BE2C (cell line): ENCODE measurements around the gene TBXAS1.

Experiments used
- DNase-seq: peaks from one replicate; pipeline ENCODE4 v3.0.0-alpha.2; 2020
- H3K27me3 ChIP-seq: fragments of 250-450 bp; sonication (Bioruptor Pico); 2 replicates; pipeline ENCODE4 v1.5.1; 2020; ENCODE audit warnings: mild to moderate bottlenecking
- H3K36me3 ChIP-seq: fragments of 250-450 bp; sonication (Bioruptor Pico); 2 replicates; pipeline ENCODE4 v1.5.1; 2020; ENCODE audit warnings: mild to moderate bottlenecking
- H3K4me1 ChIP-seq: fragments of 250-450 bp; sonication (Bioruptor Pico); 2 replicates; pipeline ENCODE4 v1.5.1; 2020
- H3K4me3 ChIP-seq: 2 replicates; pipeline ENCODE4 v1.5.1; 2011; ENCODE audit warnings: low read depth, low read length
- H3K9me3 ChIP-seq: fragments of 250-450 bp; sonication (Bioruptor Pico); 2 replicates; pipeline ENCODE4 v1.5.1; 2020
- TF ChIP-seq, protein P1 (sequence below): IDR thresholded peaks from 2 replicates; pipeline ENCODE4 v1.5.1; 2012; ENCODE audit warnings: mild to moderate bottlenecking, low read depth, low read length

The TBXAS1 gene

DNA sequence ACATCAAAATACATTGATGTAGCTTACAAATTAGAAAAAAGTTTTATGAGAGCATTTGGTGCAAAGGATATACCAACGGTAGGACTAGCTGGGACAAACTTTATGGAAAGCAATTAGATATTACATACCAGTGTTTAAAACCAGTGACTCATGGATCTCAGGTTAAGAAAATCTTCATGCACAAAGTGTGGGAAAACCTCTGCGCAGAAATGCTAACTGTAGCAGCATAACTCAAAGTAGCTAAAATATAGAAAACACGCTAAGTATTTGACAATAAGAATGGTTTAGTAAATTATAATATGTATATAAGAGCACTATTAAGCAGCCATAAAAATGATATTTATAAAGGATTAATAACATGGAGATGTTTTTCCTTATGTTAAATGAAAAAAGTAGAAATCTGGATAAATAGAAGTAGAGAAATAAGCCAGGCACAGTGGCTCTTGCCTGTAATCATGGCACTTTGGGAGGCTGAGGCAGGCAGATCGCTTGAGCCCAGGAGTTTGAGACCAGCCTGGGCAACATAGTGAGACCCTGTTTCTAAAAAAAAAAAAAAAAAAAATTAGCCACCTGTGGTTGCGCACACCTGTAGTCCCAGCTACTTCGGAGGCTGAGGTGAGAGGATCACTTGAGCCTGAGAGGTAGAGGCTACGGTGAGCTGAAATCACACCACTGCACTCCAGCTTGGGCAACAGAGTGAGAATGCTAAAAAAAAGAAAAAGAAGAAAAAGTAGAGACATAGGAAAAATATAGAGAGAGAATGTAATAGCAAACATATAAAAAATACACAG is 37.2 kb downstream of the TBXAS1 start:
- no peak for DNase-seq
- Histone ChIP-seq H3K9me3 (no peaks in the 10 kb centered on the region), H3K4me3 (no peak overlapping the region), H3K4me1 (no peaks in the 10 kb centered on the region), H3K27me3 (no peaks in the 10 kb centered on the region), H3K36me3 (no peaks in the 10 kb centered on the region)
- TF ChIP-seq, protein P1, sequence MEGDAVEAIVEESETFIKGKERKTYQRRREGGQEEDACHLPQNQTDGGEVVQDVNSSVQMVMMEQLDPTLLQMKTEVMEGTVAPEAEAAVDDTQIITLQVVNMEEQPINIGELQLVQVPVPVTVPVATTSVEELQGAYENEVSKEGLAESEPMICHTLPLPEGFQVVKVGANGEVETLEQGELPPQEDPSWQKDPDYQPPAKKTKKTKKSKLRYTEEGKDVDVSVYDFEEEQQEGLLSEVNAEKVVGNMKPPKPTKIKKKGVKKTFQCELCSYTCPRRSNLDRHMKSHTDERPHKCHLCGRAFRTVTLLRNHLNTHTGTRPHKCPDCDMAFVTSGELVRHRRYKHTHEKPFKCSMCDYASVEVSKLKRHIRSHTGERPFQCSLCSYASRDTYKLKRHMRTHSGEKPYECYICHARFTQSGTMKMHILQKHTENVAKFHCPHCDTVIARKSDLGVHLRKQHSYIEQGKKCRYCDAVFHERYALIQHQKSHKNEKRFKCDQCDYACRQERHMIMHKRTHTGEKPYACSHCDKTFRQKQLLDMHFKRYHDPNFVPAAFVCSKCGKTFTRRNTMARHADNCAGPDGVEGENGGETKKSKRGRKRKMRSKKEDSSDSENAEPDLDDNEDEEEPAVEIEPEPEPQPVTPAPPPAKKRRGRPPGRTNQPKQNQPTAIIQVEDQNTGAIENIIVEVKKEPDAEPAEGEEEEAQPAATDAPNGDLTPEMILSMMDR: no peak

DNA sequence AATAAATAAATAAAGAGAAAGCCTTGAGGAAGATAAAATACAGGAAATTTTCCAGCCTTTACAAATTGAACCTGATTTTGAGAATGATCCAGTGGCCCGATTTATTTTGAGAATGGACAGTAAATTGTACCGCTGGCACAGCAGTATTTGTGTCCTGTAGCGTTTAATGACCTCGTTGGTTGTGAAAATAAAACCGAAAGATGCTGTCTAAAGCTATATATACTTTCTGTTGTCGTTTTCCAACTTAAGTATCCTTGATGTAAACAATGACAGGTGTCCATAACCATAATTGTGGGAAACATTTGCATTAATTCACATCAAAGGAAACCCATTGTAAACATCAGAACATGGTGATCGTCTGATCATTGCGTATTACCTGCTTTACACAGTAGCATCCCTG is 38.8 kb downstream of the TBXAS1 start:
- TF ChIP-seq, protein P1: no peak
- Histone ChIP-seq H3K9me3 (no peaks in the 10 kb centered on the region), H3K4me3 (no peak overlapping the region), H3K36me3 (no peaks in the 10 kb centered on the region), H3K4me1 (no peaks in the 10 kb centered on the region), H3K27me3 (no peaks in the 10 kb centered on the region)
- DNase-seq: no peak

- H3K36me3 ChIP-seq: no peaks in the 10 kb centered on the region
- no peaks in the 10 kb centered on the region for H3K4me1 ChIP-seq
- no peak for DNase-seq
- H3K4me3 ChIP-seq: no peak overlapping the region
- no peaks in the 10 kb centered on the region for H3K27me3 ChIP-seq
- no peaks in the 10 kb centered on the region for H3K9me3 ChIP-seq
- TF ChIP-seq, protein P1: no peak
Measured at GRCh38 chr7:139869886-139870285, 40.8 kb downstream of the TBXAS1 start.

DNA sequence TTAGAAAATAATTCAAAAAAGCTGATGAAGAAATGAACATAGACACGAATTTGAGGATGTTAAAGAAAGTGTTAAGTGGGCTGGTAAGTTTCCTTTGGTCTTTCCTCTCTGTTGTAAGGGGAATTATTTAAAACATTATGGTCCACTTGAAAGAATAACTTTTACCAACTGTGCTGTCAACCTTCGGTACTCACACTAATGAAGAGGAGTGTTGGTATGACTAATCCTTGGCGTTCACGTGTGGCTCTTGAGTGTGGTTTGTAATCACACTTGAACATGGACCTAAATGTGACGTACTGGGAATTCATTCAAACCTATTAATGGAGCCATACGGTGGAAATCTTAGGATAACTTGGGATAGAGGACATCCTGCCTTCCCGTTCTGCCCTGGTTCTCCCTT is 41.3 kb downstream of the TBXAS1 start:
- DNase-seq: no peak
- Histone ChIP-seq H3K27me3 (no peaks in the 10 kb centered on the region), H3K9me3 (no peaks in the 10 kb centered on the region), H3K4me1 (no peaks in the 10 kb centered on the region), H3K36me3 (no peaks in the 10 kb centered on the region), H3K4me3 (no peak overlapping the region)
- TF ChIP-seq, protein P1: no peak

- TF ChIP-seq, protein P1: no peak
- H3K36me3 ChIP-seq: no peaks in the 10 kb centered on the region
- no peaks in the 10 kb centered on the region for H3K9me3 ChIP-seq
- H3K4me3 ChIP-seq: no peak overlapping the region
- H3K4me1 ChIP-seq: no peaks in the 10 kb centered on the region
- no peaks in the 10 kb centered on the region for H3K27me3 ChIP-seq
- no peak for DNase-seq
Measured at GRCh38 chr7:139871331-139871730, 42.3 kb downstream of the TBXAS1 start.

- TF ChIP-seq, protein P1: no peak
Measured at GRCh38 chr7:139871820-139872219, 42.8 kb downstream of the TBXAS1 start.

More at GRCh38 chr7:139871820-139872219, 42.8 kb downstream of the TBXAS1 start:
- Histone ChIP-seq H3K4me3 (no peak overlapping the region), H3K27me3 (no peaks in the 10 kb centered on the region), H3K4me1 (no peaks in the 10 kb centered on the region), H3K36me3 (no peaks in the 10 kb centered on the region), H3K9me3 (no peaks in the 10 kb centered on the region)
- no peak for DNase-seq
